ENCODE measurements around the gene ISG15.

DNA sequence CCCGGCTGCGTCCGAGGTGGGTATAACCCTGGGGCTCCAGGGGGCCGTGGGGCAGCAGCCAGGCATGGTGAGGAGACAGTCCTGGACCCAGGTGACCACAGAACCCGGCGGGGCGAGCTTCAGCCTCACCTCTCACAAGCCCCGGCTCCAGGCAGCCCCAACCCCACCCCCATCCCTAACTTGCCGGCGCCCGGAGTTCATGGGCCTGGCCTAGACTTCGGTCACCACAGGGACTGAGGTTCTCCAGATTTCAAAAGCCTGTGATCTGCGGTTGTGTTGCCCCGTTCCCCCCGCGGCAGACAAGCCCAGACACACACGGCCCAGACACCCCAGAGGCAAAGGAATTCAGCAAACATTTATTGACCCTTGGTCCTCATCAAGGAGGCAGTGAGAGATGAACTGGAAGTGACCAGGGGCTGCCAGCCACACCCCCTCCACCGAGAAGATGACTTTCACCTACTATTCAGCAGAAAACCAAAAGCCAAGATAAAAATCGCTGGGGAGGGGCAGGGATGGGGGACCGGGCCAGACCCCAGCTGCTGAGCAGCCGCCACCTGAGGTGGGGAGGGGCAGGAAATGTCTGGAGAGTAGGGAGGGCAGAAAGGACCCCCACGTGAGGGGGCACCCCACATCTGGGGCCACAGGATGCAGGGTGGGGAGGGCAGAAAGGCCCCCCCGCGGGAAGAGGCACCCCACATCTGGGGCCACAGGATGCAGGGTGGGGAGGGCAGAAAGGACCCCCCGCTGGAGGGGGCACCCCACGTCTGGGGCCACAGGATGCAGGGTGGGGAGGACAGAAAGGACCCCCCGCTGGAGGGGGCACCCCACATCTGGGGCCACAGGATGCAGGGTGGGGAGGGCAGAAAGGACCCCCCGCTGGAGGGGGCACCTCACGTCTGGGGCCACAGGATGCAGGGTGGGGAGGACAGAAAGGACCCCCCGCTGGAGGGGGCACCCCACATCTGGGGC is 17.3 kb upstream of the ISG15 start:
- TF ChIP-seq CEBPB (IDR thresholded peaks at IDR 0.05) (no peak), EP300 (IDR thresholded peaks at IDR 0.05; ENCODE audit: borderline replicate concordance) (no peak), TAF1 (IDR thresholded peaks at IDR 0.05; ENCODE audit: low read depth) (no peak), RAD21 (IDR thresholded peaks at IDR 0.05; ENCODE audit: low read depth) (no peak), YY1 (IDR thresholded peaks at IDR 0.05; ENCODE audit: low read depth) (no peak)
- TF ChIP-seq, protein P1, sequence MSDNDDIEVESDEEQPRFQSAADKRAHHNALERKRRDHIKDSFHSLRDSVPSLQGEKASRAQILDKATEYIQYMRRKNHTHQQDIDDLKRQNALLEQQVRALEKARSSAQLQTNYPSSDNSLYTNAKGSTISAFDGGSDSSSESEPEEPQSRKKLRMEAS (IDR thresholded peaks at IDR 0.05): no peak
- TF ChIP-seq, protein P2, sequence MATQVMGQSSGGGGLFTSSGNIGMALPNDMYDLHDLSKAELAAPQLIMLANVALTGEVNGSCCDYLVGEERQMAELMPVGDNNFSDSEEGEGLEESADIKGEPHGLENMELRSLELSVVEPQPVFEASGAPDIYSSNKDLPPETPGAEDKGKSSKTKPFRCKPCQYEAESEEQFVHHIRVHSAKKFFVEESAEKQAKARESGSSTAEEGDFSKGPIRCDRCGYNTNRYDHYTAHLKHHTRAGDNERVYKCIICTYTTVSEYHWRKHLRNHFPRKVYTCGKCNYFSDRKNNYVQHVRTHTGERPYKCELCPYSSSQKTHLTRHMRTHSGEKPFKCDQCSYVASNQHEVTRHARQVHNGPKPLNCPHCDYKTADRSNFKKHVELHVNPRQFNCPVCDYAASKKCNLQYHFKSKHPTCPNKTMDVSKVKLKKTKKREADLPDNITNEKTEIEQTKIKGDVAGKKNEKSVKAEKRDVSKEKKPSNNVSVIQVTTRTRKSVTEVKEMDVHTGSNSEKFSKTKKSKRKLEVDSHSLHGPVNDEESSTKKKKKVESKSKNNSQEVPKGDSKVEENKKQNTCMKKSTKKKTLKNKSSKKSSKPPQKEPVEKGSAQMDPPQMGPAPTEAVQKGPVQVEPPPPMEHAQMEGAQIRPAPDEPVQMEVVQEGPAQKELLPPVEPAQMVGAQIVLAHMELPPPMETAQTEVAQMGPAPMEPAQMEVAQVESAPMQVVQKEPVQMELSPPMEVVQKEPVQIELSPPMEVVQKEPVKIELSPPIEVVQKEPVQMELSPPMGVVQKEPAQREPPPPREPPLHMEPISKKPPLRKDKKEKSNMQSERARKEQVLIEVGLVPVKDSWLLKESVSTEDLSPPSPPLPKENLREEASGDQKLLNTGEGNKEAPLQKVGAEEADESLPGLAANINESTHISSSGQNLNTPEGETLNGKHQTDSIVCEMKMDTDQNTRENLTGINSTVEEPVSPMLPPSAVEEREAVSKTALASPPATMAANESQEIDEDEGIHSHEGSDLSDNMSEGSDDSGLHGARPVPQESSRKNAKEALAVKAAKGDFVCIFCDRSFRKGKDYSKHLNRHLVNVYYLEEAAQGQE (IDR thresholded peaks at IDR 0.05; ENCODE audit: low read depth): no peak

Measured in Ishikawa (cell line).